ENCODE data around the gene GGA2. TPM values are rescaled to one million over a fixed set of nuclear protein-coding genes. Genes with fewer than 3 reads are reported as not detected.
"Not testable (repeated sequence)": the region's sequence is repeated elsewhere in the genome, so short reads cannot be mapped to it uniquely, and the experiment has no call there.

Gene GGA2
- total RNA-seq, 1 donor from 2014 or later: 126 TPM

DNA sequence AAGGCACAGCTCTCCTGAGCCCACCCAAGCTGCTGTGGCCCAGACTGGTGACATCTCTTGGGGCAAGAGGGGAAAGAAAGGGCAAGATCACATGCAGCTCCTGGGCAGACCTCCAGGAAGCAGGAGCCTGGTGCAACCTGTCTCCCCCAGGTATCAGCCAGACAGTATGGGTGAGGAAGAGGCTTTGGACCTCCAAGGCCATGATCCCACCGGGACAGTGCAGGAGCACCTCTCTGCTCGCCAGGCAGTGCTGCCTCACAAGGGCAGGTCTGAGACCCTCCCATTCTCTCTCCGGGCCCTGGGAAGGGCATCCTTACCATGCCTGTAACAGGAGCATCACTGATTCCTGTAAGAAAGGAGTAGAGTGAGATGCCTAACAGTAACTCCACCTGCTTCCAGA is 31.7 kb downstream of the GGA2 start:
- intact Hi-C loops (cut with micrococcal nuclease): no loop called here

DNA sequence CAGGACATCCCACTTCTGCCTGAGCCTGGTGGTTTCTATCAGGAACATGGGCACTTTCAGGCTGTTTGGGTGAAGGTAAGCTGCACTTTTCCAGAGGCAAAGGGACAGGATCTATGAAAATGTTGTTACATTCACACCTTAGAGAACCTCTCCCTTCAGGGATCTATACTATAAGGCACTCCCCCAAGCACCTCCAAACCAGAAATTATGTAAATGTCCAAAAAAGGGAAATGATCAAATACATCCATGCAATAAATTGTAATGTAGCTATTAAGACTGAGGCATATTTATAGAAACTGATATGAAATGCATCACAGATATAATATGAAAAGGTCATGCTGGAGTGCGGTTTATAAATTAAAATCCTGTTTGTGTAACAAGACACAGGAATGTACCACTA is 34.0 kb downstream of the GGA2 start:
- intact Hi-C loops (cut with micrococcal nuclease): no loop called here

DNA sequence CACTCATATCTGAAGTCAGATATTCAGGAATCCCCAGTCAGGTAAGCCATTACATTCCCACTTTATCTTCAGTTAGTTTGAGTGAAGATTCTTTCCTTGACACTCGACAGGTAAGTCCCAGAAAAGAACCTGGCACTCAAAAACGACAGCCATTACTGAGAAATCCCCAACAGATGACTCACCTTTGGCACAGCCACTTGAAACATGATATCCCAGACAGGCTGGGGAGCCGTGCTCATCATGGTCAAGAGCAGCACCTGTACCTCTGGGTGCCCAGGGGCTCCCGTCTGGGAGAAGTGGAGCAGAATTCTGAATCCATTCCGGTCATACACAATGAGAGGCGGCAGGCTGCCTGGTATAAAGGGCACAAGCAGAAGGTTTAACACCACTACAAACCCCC is 40.5 kb downstream of the GGA2 start:
- intact Hi-C loops (cut with micrococcal nuclease): no loop called here

DNA sequence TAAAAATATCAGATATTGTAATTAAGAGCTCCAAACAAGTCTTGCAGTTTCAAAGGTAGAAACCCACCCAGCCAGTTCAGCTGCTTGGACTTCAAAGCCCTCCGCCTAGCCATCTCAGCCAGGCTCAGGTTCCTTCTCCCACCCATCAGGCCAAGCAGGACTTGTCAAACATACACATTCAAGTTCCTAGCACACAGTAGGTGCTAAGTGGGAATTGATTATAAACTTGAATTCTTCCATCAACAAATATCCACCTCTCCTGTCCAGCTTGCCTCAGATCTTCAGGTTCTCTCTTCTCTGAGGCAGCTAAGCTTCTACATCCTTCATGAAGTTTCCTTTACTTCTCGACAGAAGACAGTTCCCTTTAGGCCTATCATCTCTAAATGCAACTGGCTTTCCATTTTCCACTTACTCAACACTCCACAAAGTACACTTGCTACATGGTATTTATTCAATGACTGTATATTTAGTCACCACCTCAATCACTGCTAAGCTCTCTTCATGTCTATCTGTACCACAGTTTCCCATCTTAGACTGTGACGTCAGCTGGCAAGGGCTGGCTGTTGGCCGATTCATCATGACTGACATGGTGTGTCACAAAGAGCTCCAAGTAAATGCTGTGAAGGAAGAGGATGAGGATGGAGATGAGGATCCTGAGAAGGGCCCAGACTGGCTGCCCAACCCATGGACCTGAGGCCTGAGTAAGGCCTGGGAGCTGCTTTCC is 44.0 kb downstream of the GGA2 start:
- intact Hi-C loops (cut with micrococcal nuclease): no loop called here

DNA sequence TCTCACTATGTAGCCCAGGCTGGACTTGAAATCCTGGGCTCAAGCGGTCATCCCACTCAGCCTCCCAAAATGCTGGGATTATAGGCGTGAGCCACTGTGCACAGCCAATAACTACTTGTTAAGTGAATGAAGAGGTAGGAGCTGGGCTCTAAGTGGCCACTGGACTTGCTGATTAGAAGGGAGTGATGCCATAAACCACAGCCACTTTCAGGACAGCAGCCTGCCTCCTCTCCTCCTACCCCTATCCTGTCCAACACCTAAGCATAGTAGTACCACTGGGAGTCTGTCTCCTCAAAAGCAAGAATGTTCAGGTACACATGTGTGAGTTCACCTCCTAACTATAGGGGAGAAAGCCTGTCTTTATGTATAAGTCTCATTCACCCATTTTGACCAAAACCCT is 45.1 kb downstream of the GGA2 start:
- intact Hi-C loops (cut with micrococcal nuclease): no loop called here

DNA sequence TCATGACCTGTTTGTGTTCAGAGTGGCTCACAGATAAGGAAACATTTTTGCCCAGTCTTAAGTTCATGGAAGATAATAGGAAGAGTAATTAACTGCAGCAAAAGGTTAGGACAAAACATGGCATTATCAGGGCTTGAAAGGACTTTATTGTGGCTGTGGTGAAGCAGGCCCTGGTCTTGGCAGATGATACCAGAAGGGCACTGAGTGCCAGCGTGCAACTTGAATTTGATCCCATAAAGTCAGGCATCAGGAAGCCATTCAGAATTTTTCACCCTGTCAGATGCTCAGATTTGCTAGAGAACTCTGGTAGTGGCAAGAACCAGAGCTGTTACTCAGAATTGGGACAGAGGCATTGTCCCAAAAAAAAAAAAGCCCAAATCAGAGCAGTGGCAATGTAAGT is 46.1 kb downstream of the GGA2 start:
- intact Hi-C loops (cut with micrococcal nuclease): no loop called here

DNA sequence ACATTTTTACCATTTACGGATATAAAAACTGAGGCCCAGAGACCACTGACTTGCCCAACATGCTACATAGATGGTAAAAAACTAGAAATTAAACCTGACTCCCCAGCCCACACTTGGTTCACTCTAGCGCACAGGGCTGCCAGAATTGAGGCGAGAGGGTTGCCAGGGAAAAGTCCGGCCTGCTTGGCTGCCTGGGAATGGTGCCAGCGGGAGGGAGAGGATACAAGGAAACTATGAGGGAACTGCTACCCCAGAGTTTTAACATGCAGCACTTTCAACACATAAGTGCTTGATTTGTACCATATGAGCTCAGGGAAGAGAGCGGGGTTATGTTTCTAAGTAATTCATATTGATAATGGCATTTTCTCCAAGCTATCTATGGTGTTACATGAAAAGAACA is 47.3 kb downstream of the GGA2 start:
- intact Hi-C loops (cut with micrococcal nuclease): not testable (repeated sequence)

DNA sequence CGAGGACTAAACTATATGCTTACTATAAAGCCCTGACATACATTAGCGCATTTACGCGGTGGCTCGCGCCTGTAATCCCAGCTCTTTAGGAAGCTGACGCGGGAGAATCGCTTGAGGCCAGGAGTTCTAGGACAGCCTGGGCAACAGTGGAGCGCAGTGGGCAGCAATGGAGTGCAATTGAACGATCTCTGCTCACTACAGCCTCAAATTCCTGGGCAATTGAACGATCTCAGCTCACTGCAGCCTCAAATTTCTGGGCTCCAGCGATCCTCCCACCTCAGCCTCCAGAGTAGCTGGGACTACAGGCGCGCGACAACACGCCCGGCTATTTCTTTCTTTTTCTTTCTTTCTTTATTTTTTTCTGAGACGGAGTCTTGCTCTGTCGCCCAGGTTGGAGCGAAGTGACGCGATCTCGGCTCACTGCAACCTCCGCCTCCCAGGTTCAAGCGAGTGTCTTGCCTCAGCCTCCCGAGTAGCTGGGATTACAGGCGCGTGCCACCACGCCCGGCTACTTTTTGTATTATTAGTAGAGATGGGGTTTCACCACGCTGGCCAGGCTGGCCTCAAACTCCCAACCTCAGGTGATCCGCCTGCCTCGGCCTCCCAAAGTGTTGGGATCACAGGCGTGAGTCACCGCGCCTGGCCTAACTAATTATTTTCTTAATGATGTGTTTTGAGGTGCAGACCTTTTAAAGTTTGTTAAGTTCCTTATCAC is 56.8 kb downstream of the GGA2 start:
- intact Hi-C loops (cut with micrococcal nuclease): loop anchor here (1.0 to 5.0 kb wide), 5 partner anchors 19 to 224 kb away; partner anchors contain the start of genes EARS2, NDUFAB1, PLK1 and UBFD1

DNA sequence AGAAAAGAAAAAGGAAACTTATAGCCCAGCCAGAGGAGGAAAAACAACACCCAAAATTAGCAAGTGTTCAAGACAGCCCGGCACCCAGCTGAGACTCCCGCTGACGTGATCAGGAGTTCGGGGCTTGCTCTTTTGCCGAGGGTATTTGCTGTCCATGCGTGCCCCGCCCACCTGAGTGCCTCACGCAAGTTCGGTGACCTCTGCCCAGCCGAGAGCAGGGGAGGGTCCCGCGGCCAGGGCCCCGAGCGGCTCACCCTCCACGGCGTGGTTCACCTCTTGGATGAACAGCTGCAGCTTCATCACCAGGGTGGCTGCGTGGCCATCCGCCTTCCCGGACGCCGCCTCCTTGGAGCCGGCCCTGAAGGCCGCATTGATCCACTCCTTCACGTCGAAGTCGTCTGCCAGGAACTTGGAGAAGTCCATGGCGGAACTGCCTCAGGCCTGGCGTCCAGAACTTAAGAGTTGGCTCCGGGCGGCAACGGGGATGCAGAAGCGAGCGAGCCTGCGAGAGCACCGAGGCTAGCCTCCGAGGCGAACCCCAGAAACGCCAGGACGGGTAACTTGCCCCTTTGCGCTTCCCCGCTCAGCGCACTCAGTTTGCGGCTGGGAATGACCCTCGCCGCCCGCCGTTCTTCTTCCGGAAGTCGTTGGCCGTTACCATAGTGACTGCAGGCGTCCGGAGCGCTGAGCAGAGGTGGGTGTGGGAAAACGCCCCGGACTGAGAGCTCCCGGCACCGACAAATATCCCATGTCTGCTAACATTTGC is 57.5 kb downstream of the GGA2 start, which contains the start of gene COG7:
TSS of gene COG7 (minus strand) at position 618 of the 766 bp plus-strand sequence. CDS start at position 423, 195 bp downstream.
- intact Hi-C loops (cut with micrococcal nuclease): loop anchor here (1.0 to 5.0 kb wide), 5 partner anchors 18 to 225 kb away; partner anchors contain the start of genes EARS2, NDUFAB1, PLK1 and UBFD1

DNA sequence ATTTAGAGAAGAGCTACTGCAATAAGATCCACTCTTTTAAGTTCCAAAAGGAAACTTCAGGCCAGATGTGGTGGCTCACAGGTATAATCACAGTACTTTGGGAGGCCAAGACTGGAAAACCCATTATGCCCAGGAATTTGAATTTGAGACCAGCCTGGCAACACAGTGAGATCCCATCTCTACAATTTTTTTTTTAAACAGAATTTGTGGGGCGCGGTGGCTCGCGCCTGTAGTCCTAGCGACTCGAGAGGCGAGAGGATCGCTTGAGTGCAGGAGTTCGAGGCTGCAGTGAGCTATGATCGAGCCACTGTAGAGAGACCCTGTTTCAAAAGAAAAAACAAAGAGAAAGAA is 58.1 kb downstream of the GGA2 start:
- intact Hi-C loops (cut with micrococcal nuclease): loop anchor here (2.0 to 5.0 kb wide), 4 partner anchors 17 to 225 kb away; partner anchors contain the start of genes NDUFAB1 and PLK1

DNA sequence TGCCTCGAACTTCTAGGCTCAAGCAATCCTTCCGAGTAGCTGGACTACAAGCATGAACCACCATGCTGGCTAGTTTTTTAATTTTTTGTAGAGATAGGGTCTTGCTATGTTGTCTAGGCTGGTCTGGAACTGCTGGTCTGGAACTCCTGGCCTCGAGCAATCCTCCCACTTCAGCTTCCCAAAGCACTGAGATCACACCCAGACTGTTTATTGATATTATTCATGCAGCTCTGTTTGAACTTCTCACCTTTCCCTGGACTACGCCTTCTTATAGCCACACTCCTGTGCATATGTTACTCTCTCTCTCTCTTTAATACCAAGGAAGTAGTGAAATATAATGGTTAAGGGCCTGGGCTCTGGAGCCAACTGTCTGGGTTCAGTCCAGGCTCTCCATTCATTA is 61.9 kb downstream of the GGA2 start:
- intact Hi-C loops (cut with micrococcal nuclease): no loop called here

DNA sequence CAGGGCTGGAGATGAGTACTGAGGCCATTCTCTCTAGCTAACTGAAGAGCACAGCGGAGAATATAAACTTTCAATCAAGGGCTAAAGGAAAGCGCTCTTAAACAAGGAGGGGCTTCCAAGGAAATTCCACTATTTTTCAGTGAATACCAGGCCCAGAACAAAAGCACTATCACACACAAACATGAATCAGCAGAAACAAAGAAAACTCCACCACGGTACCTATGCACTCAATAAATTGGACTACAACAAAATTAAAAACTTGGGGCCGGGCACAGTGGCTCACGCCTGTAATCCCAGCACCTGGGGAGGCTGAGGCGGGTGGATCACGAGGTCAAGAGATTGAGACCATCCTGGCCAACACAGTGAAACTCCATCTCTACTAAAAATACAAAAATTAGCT is 72.8 kb downstream of the GGA2 start:
- intact Hi-C loops (cut with micrococcal nuclease): not testable (repeated sequence)

DNA sequence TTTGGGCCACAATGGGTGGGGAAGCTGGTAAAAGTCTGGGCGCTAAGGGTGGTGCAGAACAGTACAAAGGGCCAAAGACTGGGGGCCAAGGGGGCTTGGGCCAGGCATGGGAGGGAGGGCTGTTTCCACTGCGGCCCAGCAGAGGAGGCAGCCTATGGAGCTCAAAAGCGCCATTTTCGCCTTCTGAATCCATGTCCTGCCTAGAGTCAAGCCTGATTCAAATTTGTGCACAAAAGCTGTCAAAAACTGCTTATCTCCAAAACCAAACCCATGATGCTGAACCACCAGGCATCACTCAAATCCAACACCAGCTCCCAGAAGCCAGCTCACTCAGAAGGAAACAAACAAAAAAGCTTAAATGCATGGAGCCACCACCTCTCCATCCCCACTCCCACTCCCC is 73.3 kb downstream of the GGA2 start:
- intact Hi-C loops (cut with micrococcal nuclease): no loop called here

DNA sequence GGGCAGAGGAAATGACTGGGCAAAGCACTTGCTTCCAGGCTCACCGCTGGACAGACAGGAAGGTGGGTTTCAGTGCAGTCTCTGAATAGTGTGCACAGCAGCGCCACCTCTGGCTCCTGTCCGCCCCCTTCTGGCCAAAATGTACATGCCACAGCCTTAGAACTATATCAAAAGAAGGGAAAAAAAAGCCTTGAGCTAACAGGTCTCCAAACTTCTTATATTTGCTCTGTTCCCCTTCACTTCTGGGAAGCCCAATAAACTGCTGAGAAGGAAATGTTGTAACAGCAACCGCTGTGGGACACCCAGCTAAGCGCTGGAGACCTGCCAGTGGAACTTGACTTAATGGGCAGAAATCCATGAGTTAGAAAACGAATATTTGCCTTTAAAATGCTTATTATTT is 74.8 kb downstream of the GGA2 start:
- intact Hi-C loops (cut with micrococcal nuclease): loop anchor here (2.0 kb wide), 2 partner anchors 17 to 537 kb away; partner anchors contain the start of gene COG7

DNA sequence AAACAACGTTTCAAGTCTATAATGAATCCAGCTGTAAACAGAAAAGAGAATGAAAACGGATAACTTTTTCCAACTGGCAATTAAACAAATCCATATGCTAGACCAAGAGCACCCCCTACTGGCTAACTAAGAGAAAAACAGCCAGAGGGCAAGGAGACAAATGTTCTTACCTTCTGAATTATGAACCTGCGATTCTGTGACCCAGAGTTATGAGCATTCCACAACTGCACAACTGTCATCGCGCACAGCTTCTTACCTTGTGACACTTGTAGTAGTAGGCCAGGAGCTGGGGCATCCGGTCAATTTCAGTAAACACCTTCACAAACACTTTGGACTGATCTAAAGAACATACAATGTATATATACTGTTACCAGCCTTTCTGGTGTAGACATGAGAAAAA is 75.9 kb downstream of the GGA2 start:
- intact Hi-C loops (cut with micrococcal nuclease): loop anchor here (2.0 kb wide), 2 partner anchors 18 to 536 kb away; partner anchors contain the start of gene COG7

DNA sequence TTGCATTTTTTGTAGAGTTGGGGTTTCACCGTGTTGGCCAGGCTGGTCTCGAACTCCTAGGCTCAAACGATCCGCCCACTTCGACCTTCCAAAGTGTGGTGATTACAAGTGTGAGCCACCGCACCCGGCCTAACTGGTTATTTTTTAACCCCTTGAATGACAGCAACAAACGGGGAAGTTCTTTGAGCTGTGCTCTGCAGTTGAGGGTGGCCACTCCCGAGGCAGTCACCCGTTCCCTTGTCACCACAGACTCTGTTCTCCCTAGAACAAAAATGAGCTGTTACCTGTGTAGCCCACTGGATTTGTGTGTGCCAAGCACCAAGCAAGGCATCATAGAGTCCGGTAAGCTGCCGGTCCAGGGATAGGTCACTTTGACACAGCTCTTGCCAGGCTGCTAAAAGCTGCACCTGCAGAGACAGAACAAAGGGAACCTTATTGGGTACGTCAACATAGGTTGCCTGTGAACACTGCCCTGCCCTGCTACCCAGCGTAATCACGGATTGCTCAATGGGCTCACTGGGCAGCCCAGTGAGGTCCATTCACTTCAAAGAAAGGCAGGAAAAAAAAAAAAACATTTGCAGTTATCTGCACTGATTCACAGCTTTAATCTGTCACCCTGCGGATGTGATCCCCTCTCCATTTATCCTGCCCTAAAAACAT is 76.9 kb downstream of the GGA2 start:
- intact Hi-C loops (cut with micrococcal nuclease): no loop called here

DNA sequence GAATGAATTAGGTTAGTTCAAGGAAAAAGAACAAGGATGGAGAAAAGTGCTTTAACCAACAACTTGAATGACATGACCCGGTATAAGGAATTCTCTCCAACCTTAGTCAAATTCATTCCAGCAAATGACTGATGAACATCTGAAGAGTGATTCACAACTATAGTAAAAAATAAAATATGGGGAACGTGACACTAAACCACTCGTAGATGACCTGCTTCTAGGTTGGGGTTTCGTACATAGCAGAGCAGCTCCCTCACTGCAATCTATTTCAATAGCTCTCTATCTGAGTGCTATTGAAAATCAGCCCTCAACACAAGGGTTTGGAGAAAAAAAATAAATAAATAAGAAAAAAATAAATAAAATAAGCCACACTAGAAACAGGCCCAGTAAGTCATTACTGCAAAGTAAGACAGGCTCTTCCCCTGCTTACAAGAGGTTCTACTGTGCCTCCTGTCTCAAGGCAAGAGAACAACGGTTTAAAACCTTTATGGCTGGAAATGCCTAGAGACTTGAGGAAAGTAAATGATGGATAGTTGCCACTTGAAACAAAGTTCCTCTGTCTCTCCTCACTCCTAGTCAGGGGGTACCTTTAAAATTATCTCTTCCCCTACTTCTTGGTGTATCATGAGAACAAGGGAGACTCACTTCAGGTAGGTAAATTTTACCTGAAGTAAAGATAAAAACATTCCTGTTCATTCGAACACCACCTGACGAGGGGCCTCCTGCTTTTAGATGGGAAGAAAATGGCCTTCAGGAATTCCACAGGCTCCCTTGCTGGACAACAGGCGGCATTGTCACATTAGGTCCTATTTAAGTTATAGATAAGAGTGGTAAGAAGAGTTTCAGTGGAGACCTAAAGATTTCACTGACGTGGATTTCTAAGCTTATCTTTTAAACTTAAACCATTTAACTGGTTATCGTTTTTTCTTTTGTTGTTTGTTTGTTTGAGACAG is 77.8 kb downstream of the GGA2 start:
- intact Hi-C loops (cut with micrococcal nuclease): no loop called here

DNA sequence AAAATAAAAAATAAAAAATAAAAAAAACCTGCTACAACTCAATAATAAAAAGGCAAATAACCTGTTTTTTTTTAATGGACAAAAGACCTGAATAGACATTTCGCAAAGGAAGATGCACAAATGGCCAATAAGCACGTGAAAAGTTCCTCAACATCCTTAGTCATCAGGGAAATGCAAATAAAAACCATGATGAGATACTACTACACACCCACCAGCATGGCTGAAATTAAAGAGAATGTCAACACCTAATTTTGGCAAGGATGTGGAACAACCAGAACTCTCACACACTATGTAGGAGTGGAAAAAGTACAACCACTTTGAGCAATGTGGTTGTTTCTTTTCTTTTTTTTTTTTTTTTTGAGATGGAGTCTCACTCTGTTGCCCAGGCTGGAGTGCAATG is 81.9 kb downstream of the GGA2 start:
- intact Hi-C loops (cut with micrococcal nuclease): no loop called here

DNA sequence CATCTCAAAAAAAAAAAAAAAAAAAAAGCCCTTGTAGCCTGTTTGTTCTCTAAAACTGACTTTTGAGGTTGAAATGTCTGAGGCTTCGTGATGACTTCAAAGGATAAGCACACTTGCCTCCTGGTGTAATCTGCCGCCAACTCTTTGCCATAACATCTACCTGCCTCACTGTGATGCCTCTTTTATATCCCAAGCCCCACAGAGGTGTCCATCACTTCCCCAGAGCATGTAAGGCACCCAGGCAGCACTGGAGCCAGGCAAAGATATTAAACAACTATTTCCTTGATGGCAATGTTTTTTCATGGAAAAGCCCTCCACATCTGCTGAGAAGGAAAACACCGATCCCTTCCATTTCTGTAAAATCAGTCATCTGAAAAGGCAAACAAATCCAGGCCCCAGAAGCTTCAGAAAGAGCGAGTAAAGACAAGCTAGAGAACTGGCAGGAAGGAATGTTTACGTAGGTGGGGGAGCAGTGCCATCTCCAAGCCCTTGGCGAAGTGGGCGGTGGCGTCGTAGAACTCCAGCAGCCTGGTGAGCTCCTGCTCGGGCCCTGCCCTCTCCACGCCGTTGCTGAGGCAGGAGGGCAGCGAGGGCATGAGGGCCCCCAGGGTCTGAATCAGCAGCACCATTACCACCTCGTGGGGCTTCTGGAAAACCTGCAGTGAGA is 85.9 kb downstream of the GGA2 start:
- intact Hi-C loops (cut with micrococcal nuclease): no loop called here

Measured in T-helper 2 cell treated with Interferon-gamma antibody and Interleukin-4, amounts not matched to agents 100 ng/mL and 5 ng/mL, for 36 hours (primary cell).